A673 (cell line): Measurements from ENCODE around the gene APLNR.

ENCODE experiments used
- EZH2 ChIP-seq: fragments of 200-600 bp; sonication (generic); IDR thresholded peaks from 2 replicates; pipeline ENCODE4 v1.6.1; 2017; ENCODE audit warnings: borderline replicate concordance, low read depth, mild to moderate bottlenecking, mixed read lengths, antibody characterized with exemption, low read length; ENCODE audit not compliant: poor library complexity, severe bottlenecking
- TF ChIP-seq, protein P1 (sequence below): fragments of 300-800, 200-600 bp; sonication (generic); conservative IDR thresholded peaks from 2 replicates; pipeline ENCODE4 v1.5.1; 2017; ENCODE audit warnings: low read depth, mild to moderate bottlenecking, antibody characterized with exemption, low read length, moderate library complexity, mixed read lengths

DNA sequence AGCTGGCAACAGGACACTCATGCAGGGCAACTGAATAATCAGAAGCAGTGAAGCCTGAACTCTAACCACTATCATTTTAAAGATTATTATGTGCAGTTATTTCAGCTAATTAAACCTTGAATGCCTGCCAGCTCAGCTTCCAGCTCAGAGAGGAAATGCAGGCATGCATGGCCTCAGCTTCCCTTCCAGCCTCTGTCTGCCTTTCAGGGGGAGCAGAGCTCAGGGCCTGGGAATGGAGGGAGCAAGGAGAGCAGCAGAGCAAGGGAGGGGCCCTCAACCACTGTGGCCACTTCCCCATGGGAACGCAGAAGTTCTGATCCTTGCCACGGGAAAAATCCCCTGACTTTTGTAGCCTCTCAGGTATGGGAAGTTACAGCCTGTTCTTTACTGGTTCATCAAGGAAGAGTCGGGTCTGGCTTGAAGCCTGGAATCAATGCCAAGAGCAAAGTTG lies 32.5 kb upstream of the APLNR start:
- TF ChIP-seq, protein P1, sequence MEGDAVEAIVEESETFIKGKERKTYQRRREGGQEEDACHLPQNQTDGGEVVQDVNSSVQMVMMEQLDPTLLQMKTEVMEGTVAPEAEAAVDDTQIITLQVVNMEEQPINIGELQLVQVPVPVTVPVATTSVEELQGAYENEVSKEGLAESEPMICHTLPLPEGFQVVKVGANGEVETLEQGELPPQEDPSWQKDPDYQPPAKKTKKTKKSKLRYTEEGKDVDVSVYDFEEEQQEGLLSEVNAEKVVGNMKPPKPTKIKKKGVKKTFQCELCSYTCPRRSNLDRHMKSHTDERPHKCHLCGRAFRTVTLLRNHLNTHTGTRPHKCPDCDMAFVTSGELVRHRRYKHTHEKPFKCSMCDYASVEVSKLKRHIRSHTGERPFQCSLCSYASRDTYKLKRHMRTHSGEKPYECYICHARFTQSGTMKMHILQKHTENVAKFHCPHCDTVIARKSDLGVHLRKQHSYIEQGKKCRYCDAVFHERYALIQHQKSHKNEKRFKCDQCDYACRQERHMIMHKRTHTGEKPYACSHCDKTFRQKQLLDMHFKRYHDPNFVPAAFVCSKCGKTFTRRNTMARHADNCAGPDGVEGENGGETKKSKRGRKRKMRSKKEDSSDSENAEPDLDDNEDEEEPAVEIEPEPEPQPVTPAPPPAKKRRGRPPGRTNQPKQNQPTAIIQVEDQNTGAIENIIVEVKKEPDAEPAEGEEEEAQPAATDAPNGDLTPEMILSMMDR, result no peak
- no peak for TF ChIP-seq EZH2
